Activated B cell treated with CpG ODN at 0.5 μM for 24 hours (primary cell): ENCODE measurements around the gene MYMK. TPM values are rescaled to one million over a fixed set of nuclear protein-coding genes. Genes with fewer than 3 reads are reported as not detected.

Experiments
- ATAC-seq: fragments of 200-7000 bp; cut with Tn5 transposase; one replicate; pipeline ENCODE4 v1.10.0; 2021; ENCODE audit warnings: low read depth, mild to moderate bottlenecking, moderate library complexity
- CTCF ChIA-PET: fragments of 350-600 bp; sonication (Branson Sonifier 250); formaldehyde crosslinking; loops from one replicate; lab custom pipeline; 2021; ENCODE audit warnings: antibody characterized with exemption; lab: Charles Lee
- POLR2A ChIA-PET: fragments of 350-600 bp; sonication (Branson Sonifier 250); formaldehyde crosslinking; loops from one replicate; lab custom pipeline; 2021; ENCODE audit warnings: antibody characterized with exemption; lab: Charles Lee
- DNase-seq: peaks from one replicate; pipeline ENCODE4 v3.0.0; 2022
- H3K27ac Mint-ChIP-seq: one replicate; pipeline ENCODE4 v1.8.0; 2020; ENCODE audit warnings: mixed read lengths
- H3K27me3 Mint-ChIP-seq: one replicate; pipeline ENCODE4 v1.8.0; 2021; ENCODE audit warnings: mixed read lengths
- H3K36me3 Mint-ChIP-seq: one replicate; pipeline ENCODE4 v1.8.0; 2021; ENCODE audit warnings: low read depth, mixed read lengths
- H3K4me1 Mint-ChIP-seq: one replicate; pipeline ENCODE4 v1.8.0; 2021; ENCODE audit warnings: mixed read lengths
- H3K4me3 Mint-ChIP-seq: one replicate; pipeline ENCODE4 v1.8.0; 2020; ENCODE audit warnings: mild to moderate bottlenecking, mixed read lengths
- H3K9me3 Mint-ChIP-seq: one replicate; pipeline ENCODE4 v1.8.0; 2020; ENCODE audit warnings: mixed read lengths
- CTCF ChIP-seq: fragments of 200-600 bp; IDR thresholded peaks from one replicate; pipeline ENCODE4 v1.8.0; 2022; ENCODE audit warnings: antibody characterized with exemption, mild to moderate bottlenecking
- intact Hi-C: fragments of 100-400 bp; cut with micrococcal nuclease; formaldehyde crosslinking; loops from one replicate; pipeline ENCODE4 v1.15.1; 2024
- total RNA-seq: library from RNA; stranded (reverse); gene quantifications from 2 replicates; pipeline ENCODE4 v1.2.3, GENCODE V29; 2022

MYMK gene
- total RNA-seq, 1 donor from 2014 or later = not detected

- CTCF ChIA-PET = no interaction called here
- TF ChIP-seq CTCF = no peak
- peaks cover 13% of the 10 kb centered on the region for H3K4me1 Mint-ChIP-seq
- no peak overlapping the region for H3K4me3 Mint-ChIP-seq
- DNase-seq (no peak), ATAC-seq (no peak)
- peaks cover 37% of the 10 kb centered on the region for H3K36me3 Mint-ChIP-seq
- no peak overlapping the region for H3K27ac Mint-ChIP-seq
- intact Hi-C loops = no loop called here
- no peaks in the 10 kb centered on the region for H3K9me3 Mint-ChIP-seq
- POLR2A ChIA-PET = no interaction called here
- no peaks in the 10 kb centered on the region for H3K27me3 Mint-ChIP-seq
These were observed 53.0 kb downstream of the MYMK start for GRCh38 chr9:133471551-133472276.

GRCh38 chr9:133470988-133471387 is 53.8 kb downstream of the MYMK start:
- intact Hi-C loops = no loop called here
- Mint-ChIP-seq H3K27me3 (no peaks in the 10 kb centered on the region), H3K36me3 (peaks cover 30% of the 10 kb centered on the region), H3K27ac (no peak overlapping the region), H3K4me3 (no peak overlapping the region), H3K4me1 (peaks cover 6% of the 10 kb centered on the region), H3K9me3 (no peaks in the 10 kb centered on the region)
- DNase-seq = no peak
- ChIA-PET POLR2A (no interaction called here), CTCF (no interaction called here)
- no peak for TF ChIP-seq CTCF
- ATAC-seq = no peak

GRCh38 chr9:133470427-133470924 is 54.3 kb downstream of the MYMK start:
- POLR2A ChIA-PET = no interaction called here
- CTCF ChIA-PET = no interaction called here
- Mint-ChIP-seq H3K27me3 (no peaks in the 10 kb centered on the region), H3K36me3 (peaks cover 27% of the 10 kb centered on the region), H3K27ac (no peak overlapping the region), H3K9me3 (no peaks in the 10 kb centered on the region), H3K4me3 (no peak overlapping the region), H3K4me1 (peaks cover 6% of the 10 kb centered on the region)
- no peak for DNase-seq
- TF ChIP-seq CTCF = no peak
- intact Hi-C loops = no loop called here
- ATAC-seq = peak; percentile 19

GRCh38 chr9:133468777-133469421 is 55.9 kb downstream of the MYMK start:
- TF ChIP-seq CTCF = no peak
- peaks cover 27% of the 10 kb centered on the region for H3K36me3 Mint-ChIP-seq
- DNase-seq (no peak), ATAC-seq (no peak)
- H3K27me3 Mint-ChIP-seq = no peaks in the 10 kb centered on the region
- ChIA-PET POLR2A (interaction anchor here (0.9 to 2.1 kb wide), 4 partner anchors 8 to 92 kb away, joined by 4 to 5 read pairs (median 5); partner anchors contain the start of genes CACFD1 and STKLD1), CTCF (no interaction called here)
- no peaks in the 10 kb centered on the region for H3K9me3 Mint-ChIP-seq
- H3K4me3 Mint-ChIP-seq = no peak overlapping the region
- H3K4me1 Mint-ChIP-seq = no peaks in the 10 kb centered on the region
- H3K27ac Mint-ChIP-seq = no peak overlapping the region
- intact Hi-C loops = no loop called here

GRCh38 chr9:133468374-133468773 is 56.4 kb downstream of the MYMK start:
- Mint-ChIP-seq H3K27ac (no peak overlapping the region), H3K4me3 (no peak overlapping the region), H3K4me1 (no peaks in the 10 kb centered on the region), H3K9me3 (no peaks in the 10 kb centered on the region), H3K36me3 (peaks cover 30% of the 10 kb centered on the region), H3K27me3 (no peaks in the 10 kb centered on the region)
- ATAC-seq (no peak), DNase-seq (no peak)
- ChIA-PET CTCF (no interaction called here), POLR2A (interaction anchor here (1.5 to 2.1 kb wide), 3 partner anchors 8 to 92 kb away, joined by 5 read pairs; partner anchors contain the start of genes CACFD1 and STKLD1)
- intact Hi-C loops = no loop called here
- TF ChIP-seq CTCF = no peak
